Right atrium auricular region (tissue), 2 donors: ENCODE results near the gene TMCO2. TPM values are rescaled to one million over a fixed set of nuclear protein-coding genes. Genes with fewer than 3 reads are reported as not detected.

Source experiments
- DNase-seq: peaks from one replicate; pipeline ENCODE4 v3.0.0-alpha.2; 2019; ENCODE audit warnings: low spot score
- H3K27ac ChIP-seq, 2 donors: fragments of 200-600 bp; sonication (generic); 1 replicate in 1 of 2; 2 replicates in 1 of 2; pipeline ENCODE4 v1.5.1; 2016 to 2019
- H3K27me3 ChIP-seq, 2 donors: fragments of 200-600 bp; sonication (generic); one replicate each; pipeline versions ENCODE4 v1.5.1 to v1.6.0; 2017 to 2019
- H3K36me3 ChIP-seq: fragments of 200-600 bp; sonication (generic); one replicate; pipeline ENCODE4 v1.5.1; 2016
- H3K4me1 ChIP-seq, 2 donors: fragments of 200-600 bp; sonication (generic); one replicate each; pipeline versions ENCODE4 v1.5.1 to v1.6.0; 2017 to 2019
- H3K4me3 ChIP-seq, 2 donors: fragments of 200-600 bp; sonication (generic); 1 replicate in 1 of 2; 2 replicates in 1 of 2; pipeline ENCODE4 v1.5.1; 2017 to 2019; ENCODE audit warnings: mild to moderate bottlenecking in 1 of 2, moderate library complexity in 1 of 2
- H3K9me3 ChIP-seq, 2 donors: fragments of 200-600 bp; sonication (generic); one replicate each; pipeline ENCODE4 v1.5.1; 2019
- total RNA-seq, 2 donors: library from RNA; depleted of rRNA; stranded (reverse); fragments of >200 nt; gene quantifications; one replicate each; pipeline ENCODE4 v1.1.0, GENCODE V29; 2016
- TF ChIP-seq, protein P1 (sequence below), 2 donors: fragments of 200-600 bp; sonication (generic); IDR thresholded peaks; one replicate each; pipeline ENCODE4 v1.5.1; 2019; ENCODE audit warnings: antibody characterized with exemption in 2 of 2

Gene TMCO2
- total RNA-seq, 2 donors from 2014 or later = not detected

DNA sequence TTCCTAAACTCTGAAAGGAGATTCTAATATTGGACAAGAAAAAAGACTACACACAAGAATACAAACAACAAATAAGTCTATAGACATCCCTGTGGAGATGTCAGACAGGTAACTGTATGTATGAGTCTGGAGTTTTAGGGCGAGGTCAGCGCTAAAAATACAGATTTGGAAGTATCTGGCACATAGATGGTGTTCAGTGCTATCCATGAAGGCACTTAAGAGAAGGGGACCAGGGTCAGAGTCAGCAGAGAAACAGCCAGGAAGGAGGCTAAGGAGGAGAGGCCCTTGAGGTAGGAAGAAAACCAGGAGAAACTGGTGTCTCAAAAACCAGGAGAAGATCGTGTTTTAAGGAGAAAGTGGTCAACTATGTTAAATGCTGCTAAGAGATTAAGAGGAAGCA lies 28.4 kb downstream of the TMCO2 start:
- no peak for DNase-seq
- Histone ChIP-seq H3K4me1 (peaks cover 0 to 10% of the 10 kb centered on the region in 2 donors), H3K27ac (no peak overlapping the region), H3K36me3 (peaks cover 30% of the 10 kb centered on the region), H3K9me3 (no peaks in the 10 kb centered on the region), H3K4me3 (no peak overlapping the region), H3K27me3 (no peaks in the 10 kb centered on the region)
- TF ChIP-seq, protein P1, sequence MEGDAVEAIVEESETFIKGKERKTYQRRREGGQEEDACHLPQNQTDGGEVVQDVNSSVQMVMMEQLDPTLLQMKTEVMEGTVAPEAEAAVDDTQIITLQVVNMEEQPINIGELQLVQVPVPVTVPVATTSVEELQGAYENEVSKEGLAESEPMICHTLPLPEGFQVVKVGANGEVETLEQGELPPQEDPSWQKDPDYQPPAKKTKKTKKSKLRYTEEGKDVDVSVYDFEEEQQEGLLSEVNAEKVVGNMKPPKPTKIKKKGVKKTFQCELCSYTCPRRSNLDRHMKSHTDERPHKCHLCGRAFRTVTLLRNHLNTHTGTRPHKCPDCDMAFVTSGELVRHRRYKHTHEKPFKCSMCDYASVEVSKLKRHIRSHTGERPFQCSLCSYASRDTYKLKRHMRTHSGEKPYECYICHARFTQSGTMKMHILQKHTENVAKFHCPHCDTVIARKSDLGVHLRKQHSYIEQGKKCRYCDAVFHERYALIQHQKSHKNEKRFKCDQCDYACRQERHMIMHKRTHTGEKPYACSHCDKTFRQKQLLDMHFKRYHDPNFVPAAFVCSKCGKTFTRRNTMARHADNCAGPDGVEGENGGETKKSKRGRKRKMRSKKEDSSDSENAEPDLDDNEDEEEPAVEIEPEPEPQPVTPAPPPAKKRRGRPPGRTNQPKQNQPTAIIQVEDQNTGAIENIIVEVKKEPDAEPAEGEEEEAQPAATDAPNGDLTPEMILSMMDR (IDR thresholded peaks at IDR 0.05) = no peak

DNA sequence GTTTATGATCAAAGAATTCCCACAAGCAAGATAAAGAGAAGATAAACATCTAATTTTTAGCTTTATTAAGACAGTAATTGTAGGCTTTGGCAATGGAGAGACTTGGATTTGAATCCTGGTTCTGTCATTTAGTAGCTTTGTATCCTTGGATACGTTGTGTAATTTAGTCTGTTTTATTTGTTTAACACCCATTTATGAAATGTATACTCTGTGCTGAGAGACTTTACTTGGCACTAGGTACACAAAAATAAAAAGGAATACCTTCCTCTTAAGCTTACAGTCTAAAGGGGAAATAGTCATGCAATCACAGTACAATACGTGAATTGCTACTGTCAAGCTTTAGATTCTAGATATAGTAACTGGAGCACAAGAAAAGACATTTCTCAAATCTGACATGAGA lies 34.1 kb downstream of the TMCO2 start:
- no peak for DNase-seq
- Histone ChIP-seq H3K4me1 (no peaks in the 10 kb centered on the region), H3K9me3 (no peaks in the 10 kb centered on the region), H3K27ac (no peak overlapping the region), H3K36me3 (peaks cover 17% of the 10 kb centered on the region), H3K4me3 (no peak overlapping the region), H3K27me3 (no peaks in the 10 kb centered on the region)
- TF ChIP-seq, protein P1 (IDR thresholded peaks at IDR 0.05) = no peak

DNA sequence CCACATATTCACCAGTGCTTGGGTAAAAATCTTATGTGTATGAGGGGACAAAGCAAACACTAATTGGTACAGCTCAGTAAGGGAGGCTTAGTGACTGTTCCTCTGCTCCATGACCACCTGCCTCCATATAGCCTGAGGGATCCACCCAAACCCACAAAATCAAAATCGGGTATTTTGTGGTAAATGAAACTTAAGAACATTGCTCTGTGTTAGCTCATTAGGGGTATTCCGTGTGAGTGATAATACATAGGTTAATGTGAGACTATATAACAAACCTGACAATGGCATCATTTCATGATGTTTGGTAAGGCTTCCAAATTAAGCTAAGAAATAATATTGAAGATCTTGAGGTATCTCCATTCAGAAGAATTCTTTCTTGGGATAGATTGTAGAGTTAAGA lies 43.6 kb downstream of the TMCO2 start:
- Histone ChIP-seq H3K4me1 (no peaks in the 10 kb centered on the region), H3K27me3 (no peaks in the 10 kb centered on the region), H3K9me3 (no peaks in the 10 kb centered on the region), H3K4me3 (no peak overlapping the region), H3K27ac (no peak overlapping the region), H3K36me3 (peaks cover 63% of the 10 kb centered on the region)
- DNase-seq = no peak
- TF ChIP-seq, protein P1 (IDR thresholded peaks at IDR 0.05) = no peak

DNA sequence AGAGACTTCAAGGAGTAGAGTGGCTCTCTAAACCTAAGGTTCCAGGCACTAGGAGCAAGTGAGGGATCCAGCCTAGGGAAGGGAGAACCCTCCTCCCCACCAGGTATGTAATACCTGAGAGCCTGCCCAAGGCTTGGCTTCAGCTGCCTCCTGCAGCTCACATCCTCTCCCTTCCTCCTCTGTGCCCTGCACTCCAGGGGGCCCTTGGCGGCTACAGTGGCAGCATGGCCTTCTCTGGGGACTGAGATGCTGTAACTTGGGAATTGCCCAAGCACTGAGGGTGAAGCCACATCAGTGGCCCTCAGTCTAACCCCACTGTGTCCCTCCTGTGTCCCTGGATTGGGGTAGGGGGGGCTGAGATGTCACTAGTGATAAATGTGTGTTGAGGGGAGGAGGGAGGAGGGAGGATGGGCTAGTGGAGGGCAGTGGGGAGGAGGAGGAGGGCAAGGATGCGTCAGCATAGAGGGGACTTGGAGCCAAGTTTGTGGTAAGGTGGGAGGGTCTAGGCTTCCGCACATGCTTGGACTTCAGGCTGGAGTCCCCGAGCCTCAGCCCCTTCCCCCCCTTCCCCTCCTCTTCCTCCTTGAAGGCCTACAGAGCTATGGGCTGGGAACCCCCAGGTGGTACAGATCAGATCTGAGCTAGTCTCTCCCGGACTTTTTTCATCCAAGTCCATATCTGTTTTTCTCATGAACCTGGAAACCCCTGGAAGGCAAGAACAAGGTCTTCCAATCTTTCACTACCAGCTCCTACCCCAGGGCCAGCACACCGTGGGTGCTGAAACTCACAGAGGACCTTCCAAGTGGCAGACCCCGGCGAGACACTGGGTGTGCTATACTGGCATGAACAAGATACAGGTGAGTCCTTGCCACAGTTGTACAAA lies 51.9 kb downstream of the TMCO2 start:
- TF ChIP-seq, protein P1 (IDR thresholded peaks at IDR 0.05) = no peak
- Histone ChIP-seq H3K9me3 (no peaks in the 10 kb centered on the region), H3K4me1 (no peaks in the 10 kb centered on the region), H3K4me3 (no peak overlapping the region), H3K36me3 (no peaks in the 10 kb centered on the region), H3K27me3 (no peaks in the 10 kb centered on the region), H3K27ac (no peak overlapping the region)
- no peak for DNase-seq

DNA sequence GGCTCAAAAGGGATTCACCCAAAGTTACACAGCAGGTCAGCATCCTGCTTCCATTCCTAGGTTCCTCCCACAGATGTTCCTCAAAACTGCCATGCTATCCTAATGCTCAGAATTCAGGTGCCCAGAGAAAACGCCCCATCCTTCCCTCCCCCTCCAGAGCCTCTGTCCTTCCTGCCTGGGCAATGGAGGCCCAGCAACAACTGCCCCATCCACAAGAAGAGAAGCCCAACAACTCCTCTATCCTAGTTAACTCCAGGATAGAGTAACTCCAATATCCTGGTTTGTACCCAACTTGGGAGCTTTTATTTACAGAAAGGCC lies 52.5 kb downstream of the TMCO2 start:
- TF ChIP-seq, protein P1 (IDR thresholded peaks at IDR 0.05) = no peak

DNA sequence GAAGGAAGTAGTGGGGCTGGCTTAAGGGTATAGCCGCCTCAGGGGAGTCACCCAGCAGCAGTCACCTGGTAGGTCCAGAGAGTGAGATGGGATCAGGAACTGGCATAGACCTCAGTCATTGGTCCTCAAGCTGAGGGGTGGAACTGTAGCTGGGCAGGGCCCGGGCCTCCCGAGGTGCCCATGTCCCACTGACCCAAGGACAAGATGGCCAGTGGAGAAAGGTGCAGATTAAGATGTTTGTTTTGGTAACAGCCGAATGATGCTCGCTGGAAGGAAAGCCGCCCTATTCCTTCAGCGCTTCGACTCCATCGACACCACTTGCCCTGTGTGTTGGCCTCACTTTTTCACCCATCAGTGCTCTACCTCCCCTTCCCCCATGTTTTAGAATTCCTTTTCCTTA lies 52.9 kb downstream of the TMCO2 start:
- no peaks in the 10 kb centered on the region for H3K9me3 ChIP-seq
- H3K27ac ChIP-seq = no peak overlapping the region
- H3K4me1 ChIP-seq = no peaks in the 10 kb centered on the region
- no peak for DNase-seq
- H3K36me3 ChIP-seq = no peaks in the 10 kb centered on the region
- no peaks in the 10 kb centered on the region for H3K27me3 ChIP-seq
- H3K4me3 ChIP-seq = no peak overlapping the region
- TF ChIP-seq, protein P1 (IDR thresholded peaks at IDR 0.05) = no peak

More for the DNA sequence above, 52.5 kb downstream of the TMCO2 start:
- no peak for DNase-seq
- Histone ChIP-seq H3K27ac (no peak overlapping the region), H3K27me3 (no peaks in the 10 kb centered on the region), H3K4me3 (no peak overlapping the region), H3K36me3 (no peaks in the 10 kb centered on the region), H3K9me3 (no peaks in the 10 kb centered on the region), H3K4me1 (no peaks in the 10 kb centered on the region)
